NB4 (cell line): ENCODE results near the gene PTPRD.

Experiments
- POLR2A ChIP-seq: IDR thresholded peaks from 2 replicates; pipeline ENCODE4 v1.6.1; 2011; ENCODE audit warnings: mild to moderate bottlenecking; ENCODE audit not compliant: insufficient read length; ENCODE audit errors: extremely low read depth
- TF ChIP-seq, protein P1 (sequence below): IDR thresholded peaks from one replicate; pipeline ENCODE4 v1.5.1; 2012; ENCODE audit warnings: low read depth, low read length
- TF ChIP-seq, protein P2 (sequence below): IDR thresholded peaks from 2 replicates; pipeline ENCODE4 v1.6.1; 2011; ENCODE audit warnings: low read depth, low read length

DNA sequence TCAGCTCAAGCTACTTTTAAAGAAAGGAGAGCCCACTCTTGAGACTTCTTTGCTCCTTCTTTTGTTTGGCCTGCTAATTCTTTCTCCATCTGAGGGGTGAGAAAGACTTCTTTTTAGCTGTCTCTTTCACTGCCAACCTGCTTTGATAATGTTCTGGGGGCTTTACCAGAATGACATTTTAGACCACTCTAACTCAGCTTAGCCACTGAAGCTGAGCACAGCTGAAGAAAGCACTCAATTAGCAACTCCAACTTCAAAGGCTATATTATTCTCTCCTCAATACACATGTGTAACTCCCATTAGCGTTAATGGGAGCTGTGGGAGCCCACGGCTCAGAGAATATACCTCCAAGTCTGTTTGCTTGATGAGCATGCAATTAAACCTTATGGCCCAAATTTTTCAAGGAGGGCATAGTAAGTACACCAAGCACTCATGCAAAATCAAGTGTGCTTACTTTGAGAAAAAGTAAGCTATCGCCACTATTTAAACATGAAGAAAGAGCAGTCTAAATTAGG lies 1997.8 kb downstream of the PTPRD start:
- TF ChIP-seq, protein P1, sequence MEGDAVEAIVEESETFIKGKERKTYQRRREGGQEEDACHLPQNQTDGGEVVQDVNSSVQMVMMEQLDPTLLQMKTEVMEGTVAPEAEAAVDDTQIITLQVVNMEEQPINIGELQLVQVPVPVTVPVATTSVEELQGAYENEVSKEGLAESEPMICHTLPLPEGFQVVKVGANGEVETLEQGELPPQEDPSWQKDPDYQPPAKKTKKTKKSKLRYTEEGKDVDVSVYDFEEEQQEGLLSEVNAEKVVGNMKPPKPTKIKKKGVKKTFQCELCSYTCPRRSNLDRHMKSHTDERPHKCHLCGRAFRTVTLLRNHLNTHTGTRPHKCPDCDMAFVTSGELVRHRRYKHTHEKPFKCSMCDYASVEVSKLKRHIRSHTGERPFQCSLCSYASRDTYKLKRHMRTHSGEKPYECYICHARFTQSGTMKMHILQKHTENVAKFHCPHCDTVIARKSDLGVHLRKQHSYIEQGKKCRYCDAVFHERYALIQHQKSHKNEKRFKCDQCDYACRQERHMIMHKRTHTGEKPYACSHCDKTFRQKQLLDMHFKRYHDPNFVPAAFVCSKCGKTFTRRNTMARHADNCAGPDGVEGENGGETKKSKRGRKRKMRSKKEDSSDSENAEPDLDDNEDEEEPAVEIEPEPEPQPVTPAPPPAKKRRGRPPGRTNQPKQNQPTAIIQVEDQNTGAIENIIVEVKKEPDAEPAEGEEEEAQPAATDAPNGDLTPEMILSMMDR: no peak
- TF ChIP-seq, protein P2, sequence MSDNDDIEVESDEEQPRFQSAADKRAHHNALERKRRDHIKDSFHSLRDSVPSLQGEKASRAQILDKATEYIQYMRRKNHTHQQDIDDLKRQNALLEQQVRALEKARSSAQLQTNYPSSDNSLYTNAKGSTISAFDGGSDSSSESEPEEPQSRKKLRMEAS: no peak
- no peak for TF ChIP-seq POLR2A
